Body of pancreas (tissue), 4 donors: ENCODE measurements around the gene METTL25B.

ENCODE experiments used
- POLR2A ChIP-seq, 3 donors: fragments of 450-650 bp; IDR thresholded peaks; one replicate each; pipeline ENCODE4 v1.6.1; 2016; ENCODE audit warnings: antibody characterized with exemption in 3 of 3, mild to moderate bottlenecking in 2 of 3
- TF ChIP-seq, protein P1 (sequence below), 7 experiments: fragments of 450-650 bp in 4 of 7; fragments of 200-600 bp in 3 of 7; sonication (generic) in 3 of 7; IDR thresholded peaks; one replicate each; pipeline ENCODE4 v1.5.1; 2016 to 2019; ENCODE audit warnings: antibody characterized with exemption in 7 of 7

DNA sequence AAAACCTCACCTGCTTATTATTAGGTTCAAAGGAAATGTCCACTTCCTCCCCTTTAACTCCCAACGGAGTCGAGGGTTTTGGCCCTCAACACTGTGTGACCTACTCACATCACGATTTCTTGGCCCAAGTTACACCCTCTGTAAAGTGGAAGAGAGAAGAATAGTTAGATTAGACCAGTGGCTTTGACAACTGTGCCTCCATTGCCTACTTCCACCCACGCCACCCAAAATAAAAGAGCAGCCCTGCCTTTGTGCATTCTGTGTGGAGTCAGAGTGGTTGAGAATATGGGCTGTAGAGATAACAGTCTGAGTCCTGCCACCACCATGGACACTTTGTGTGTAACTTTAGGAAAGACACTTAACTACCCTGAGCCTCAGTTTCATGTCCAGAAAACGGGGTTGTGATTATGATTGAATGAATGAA lies 27.3 kb downstream of the METTL25B start:
- TF ChIP-seq, protein P1, sequence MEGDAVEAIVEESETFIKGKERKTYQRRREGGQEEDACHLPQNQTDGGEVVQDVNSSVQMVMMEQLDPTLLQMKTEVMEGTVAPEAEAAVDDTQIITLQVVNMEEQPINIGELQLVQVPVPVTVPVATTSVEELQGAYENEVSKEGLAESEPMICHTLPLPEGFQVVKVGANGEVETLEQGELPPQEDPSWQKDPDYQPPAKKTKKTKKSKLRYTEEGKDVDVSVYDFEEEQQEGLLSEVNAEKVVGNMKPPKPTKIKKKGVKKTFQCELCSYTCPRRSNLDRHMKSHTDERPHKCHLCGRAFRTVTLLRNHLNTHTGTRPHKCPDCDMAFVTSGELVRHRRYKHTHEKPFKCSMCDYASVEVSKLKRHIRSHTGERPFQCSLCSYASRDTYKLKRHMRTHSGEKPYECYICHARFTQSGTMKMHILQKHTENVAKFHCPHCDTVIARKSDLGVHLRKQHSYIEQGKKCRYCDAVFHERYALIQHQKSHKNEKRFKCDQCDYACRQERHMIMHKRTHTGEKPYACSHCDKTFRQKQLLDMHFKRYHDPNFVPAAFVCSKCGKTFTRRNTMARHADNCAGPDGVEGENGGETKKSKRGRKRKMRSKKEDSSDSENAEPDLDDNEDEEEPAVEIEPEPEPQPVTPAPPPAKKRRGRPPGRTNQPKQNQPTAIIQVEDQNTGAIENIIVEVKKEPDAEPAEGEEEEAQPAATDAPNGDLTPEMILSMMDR (IDR thresholded peaks at IDR 0.05), result no peak
- no peak for TF ChIP-seq POLR2A (IDR thresholded peaks at IDR 0.05)
